ENCODE results near the gene UFD1. TPM values are rescaled to one million over a fixed set of nuclear protein-coding genes. Genes with fewer than 3 reads are reported as not detected.

The UFD1 gene
- total and polyA plus RNA-seq, 9 of the 15 experiments (the other 6 are each of a cell fraction or from before 2014, with no cell fraction given) = 238 to 645 (median 363) TPM

- no peak for TF ChIP-seq RERE (CRISPR knock-in tag; IDR thresholded peaks at IDR 0.05; ENCODE audit: borderline replicate concordance)
- TF ChIP-seq PHF21A (IDR thresholded peaks at IDR 0.05; ENCODE audit: borderline replicate concordance, low read depth) = no peak
- TF ChIP-seq ZNF699 (CRISPR knock-in tag; IDR thresholded peaks at IDR 0.05; ENCODE audit: insufficient replicate concordance) = no peak
- TF ChIP-seq ZNF239 (CRISPR knock-in tag; IDR thresholded peaks at IDR 0.05) = peak; percentile 75
- TF ChIP-seq ZNF764 (CRISPR knock-in tag; IDR thresholded peaks at IDR 0.05; ENCODE audit: low read depth) = peak; percentile 88
- TF ChIP-seq FUS (optimal IDR thresholded peaks at IDR 0.05; ENCODE audit: low read depth, low read length) = no peak
- TF ChIP-seq STAT5A (IDR thresholded peaks at IDR 0.05; ENCODE audit: borderline replicate concordance, low read length) = no peak
- TF ChIP-seq ILK (tag; IDR thresholded peaks at IDR 0.05; ENCODE audit: borderline replicate concordance, low read depth) = no peak
- TF ChIP-seq CBFA2T3 (IDR thresholded peaks at IDR 0.05) = no peak
- TF ChIP-seq RHOXF2B (CRISPR knock-in tag; conservative IDR thresholded peaks at IDR 0.05) = no peak; the same call in 1 of the 2 replicates
- TF ChIP-seq ZNF445 (CRISPR knock-in tag; IDR thresholded peaks at IDR 0.05; ENCODE audit: low read depth) = no peak
- TF ChIP-seq ARID3A (IDR thresholded peaks at IDR 0.05; ENCODE audit: borderline replicate concordance, low read depth, low read length) = peak; percentile 83; the same call in 1 of the 2 replicates
- no peak for TF ChIP-seq ZBTB43 (CRISPR knock-in tag; IDR thresholded peaks at IDR 0.05)
- no peak for TF ChIP-seq NFATC3 (IDR thresholded peaks at IDR 0.05)
- peak; percentile 95 for TF ChIP-seq CGGBP1 (CRISPR knock-in tag; IDR thresholded peaks at IDR 0.05)
- peak; percentile 84 for TF ChIP-seq MXI1 (IDR thresholded peaks at IDR 0.05; ENCODE audit: low read depth, low read length)
- TF ChIP-seq CBX8 (IDR thresholded peaks at IDR 0.05; ENCODE audit: borderline replicate concordance, extremely low read depth, low read depth, low read length, poor library complexity, severe bottlenecking) = no peak
- no peak for TF ChIP-seq ZNF124 (CRISPR knock-in tag; IDR thresholded peaks at IDR 0.05)
- no peak for TF ChIP-seq HMGN3 (IDR thresholded peaks at IDR 0.05; ENCODE audit: borderline replicate concordance, extremely low read depth, insufficient read length, low read depth, low read length)
- no peak for TF ChIP-seq POLR2AphosphoS5 (IDR thresholded peaks at IDR 0.05; ENCODE audit: control insufficient read depth, insufficient read depth, low read depth, low read length)
- no peak for TF ChIP-seq BCOR (IDR thresholded peaks at IDR 0.05)
These were observed 47.3 kb downstream of the UFD1 start, which contains the start of gene HIRA (continued) for GRCh38 chr22:19431649-19432132.
